ENCODE results near the gene TUFM. TPM values are rescaled to one million over a fixed set of nuclear protein-coding genes. Genes with fewer than 3 reads are reported as not detected.

Gene TUFM
- total RNA-seq, 1 experiment from 2014 or later: 376 TPM

DNA sequence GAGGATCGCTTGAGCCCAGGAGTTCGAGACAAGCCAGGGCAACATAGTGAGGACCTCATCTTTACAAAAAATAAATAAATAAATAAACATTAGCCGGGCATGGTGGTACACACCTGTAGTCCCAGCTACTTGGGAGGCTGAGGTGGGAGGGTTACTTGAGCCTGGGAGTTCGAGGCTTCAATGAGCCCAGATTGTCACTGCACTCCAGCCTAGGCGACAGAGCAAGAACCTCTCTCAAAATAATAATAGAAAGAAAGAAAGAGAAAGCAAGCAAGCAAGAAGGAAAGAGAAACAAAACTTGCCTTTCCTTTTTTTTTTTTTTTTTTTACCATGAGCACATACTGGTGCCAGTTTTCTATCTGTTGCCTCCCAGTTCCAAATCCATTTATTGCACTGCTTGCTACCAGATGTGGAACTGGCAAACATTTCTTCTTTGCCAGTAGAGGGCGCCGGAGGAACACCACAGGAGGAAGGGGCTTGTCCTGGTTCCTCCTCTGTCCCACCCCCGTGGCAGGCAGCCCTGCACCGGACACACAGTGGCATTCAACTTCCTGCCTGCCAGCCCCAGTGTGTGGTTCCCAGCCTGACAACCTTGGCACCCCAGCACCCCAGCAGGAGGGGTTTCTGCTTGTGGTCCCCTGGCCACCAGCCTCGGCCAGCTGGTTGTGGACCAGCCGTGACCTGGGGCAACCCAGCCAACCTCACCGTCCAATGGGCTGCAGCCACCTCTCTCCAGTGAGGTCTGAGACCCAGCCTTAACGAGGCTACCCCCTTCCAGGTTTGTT lies 43.7 kb downstream of the TUFM start:
- peak; percentile 33 for DNase-seq (ENCODE audit: low spot score)

Small RNA genes lying within 50 kb of the gene (small RNA-seq; reads per million reads assigned to genes)
- gene RF00416: not detected

Other genes starting within 250 kb of the TUFM start
- gene SULT1A2, start 249.3 kb downstream of the TUFM start, total RNA-seq (2014; rRNA removed; shearing (Covaris generic)): 1.4 and 1.7 TPM in 2 replicates
- 30.9 and 35.7 TPM in 2 replicates for gene SULT1A1, start 236.3 kb downstream of the TUFM start, total RNA-seq (2014; rRNA removed; shearing (Covaris generic))
- gene NPIPB8, start 208.3 kb downstream of the TUFM start, total RNA-seq (2014; rRNA removed; shearing (Covaris generic)): 0.15 and 0.42 TPM in 2 replicates
- gene EIF3C, start 134.9 kb downstream of the TUFM start, total RNA-seq (2014; rRNA removed; shearing (Covaris generic)): 358 and 396 TPM in 2 replicates
- gene NPIPB9, start 94.6 kb downstream of the TUFM start, total RNA-seq (2014; rRNA removed; shearing (Covaris generic)): 1.2 TPM in 1 of 2 replicates, not detected in the other
- 74.1 and 86.9 TPM in 2 replicates for gene ATXN2L, start 23.3 kb downstream of the TUFM start, total RNA-seq (2014; rRNA removed; shearing (Covaris generic))
- 38.9 and 50.2 TPM in 2 replicates for gene SH2B1, start 17.5 kb upstream of the TUFM start, total RNA-seq (2014; rRNA removed; shearing (Covaris generic))
- gene ATP2A1, start 32.1 kb upstream of the TUFM start, total RNA-seq (2014; rRNA removed; shearing (Covaris generic)): 0.83 and 2.6 TPM in 2 replicates
- gene RABEP2, start 78.9 kb upstream of the TUFM start, total RNA-seq (2014; rRNA removed; shearing (Covaris generic)): 47.3 and 59.1 TPM in 2 replicates
- not detected in 2 replicates for gene CD19, start 85.6 kb upstream of the TUFM start, total RNA-seq (2014; rRNA removed; shearing (Covaris generic))
- 54.8 and 66.3 TPM in 2 replicates for gene NFATC2IP, start 104.6 kb upstream of the TUFM start, total RNA-seq (2014; rRNA removed; shearing (Covaris generic))
- gene SPNS1, start 128.4 kb upstream of the TUFM start, total RNA-seq (2014; rRNA removed; shearing (Covaris generic)): 79.6 and 88.8 TPM in 2 replicates
- 14.8 and 22.7 TPM in 2 replicates for gene LAT, start 138.7 kb upstream of the TUFM start, total RNA-seq (2014; rRNA removed; shearing (Covaris generic))